Esophagus muscularis mucosa (tissue), 3 donors: Measurements from ENCODE around the gene MAGI2.

ENCODE experiments used
- CTCF ChIP-seq, 3 experiments: fragments of 200-600 bp in 2 of 3; fragments of 450-650 bp in 1 of 3; sonication (generic) in 2 of 3; IDR thresholded peaks; one replicate each; pipeline ENCODE4 v1.5.1; 2017 to 2019; ENCODE audit warnings: antibody characterized with exemption in 3 of 3, mild to moderate bottlenecking in 2 of 3, moderate library complexity in 1 of 3
- POLR2A ChIP-seq: fragments of 450-650 bp; IDR thresholded peaks from one replicate; pipeline ENCODE4 v1.6.1; 2017; ENCODE audit warnings: antibody characterized with exemption, moderate library complexity, mild to moderate bottlenecking, low read depth

DNA sequence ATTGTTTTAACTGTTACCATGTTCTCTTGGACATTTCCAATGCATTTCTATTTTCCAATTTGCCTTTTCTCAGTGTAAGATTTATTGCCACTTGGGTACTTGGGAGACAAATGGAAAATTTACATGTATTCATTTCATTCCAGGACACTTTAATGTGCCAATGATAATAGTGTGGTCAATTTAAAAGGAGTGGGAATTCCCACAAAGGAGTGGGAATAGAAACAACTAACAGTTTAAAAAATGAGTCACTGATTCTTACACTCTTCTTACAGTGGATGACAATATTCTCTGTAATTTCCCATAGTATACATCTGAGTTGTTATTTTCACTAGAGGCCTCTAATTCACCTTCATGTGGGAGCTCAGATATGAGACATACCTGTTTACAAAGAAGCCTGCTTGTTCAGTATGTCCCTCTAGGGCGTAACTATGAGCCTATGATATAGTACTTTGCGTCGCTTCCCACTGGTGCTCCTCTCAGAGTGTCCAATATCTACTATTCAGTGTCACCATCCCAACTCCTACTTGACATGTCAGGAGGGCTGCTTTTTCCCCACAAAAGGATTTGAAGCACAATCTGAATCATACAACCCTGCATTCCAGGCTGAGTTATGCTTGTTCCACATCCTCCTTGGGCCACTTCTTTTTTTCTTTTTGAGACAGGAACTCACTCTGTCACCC lies 1353.6 kb downstream of the MAGI2 start:
- TF ChIP-seq POLR2A (no peak), CTCF (IDR thresholded peaks at IDR 0.05) (no peak)
